ENCODE results near the gene NLK. TPM values are rescaled to one million over a fixed set of nuclear protein-coding genes. Genes with fewer than 3 reads are reported as not detected.

Gene NLK
- total and polyA plus RNA-seq, 10 of the 15 experiments (the other 5 are each of a cell fraction or from before 2014, with no cell fraction given): 5.0 to 22.9 (median 15.0) TPM

DNA sequence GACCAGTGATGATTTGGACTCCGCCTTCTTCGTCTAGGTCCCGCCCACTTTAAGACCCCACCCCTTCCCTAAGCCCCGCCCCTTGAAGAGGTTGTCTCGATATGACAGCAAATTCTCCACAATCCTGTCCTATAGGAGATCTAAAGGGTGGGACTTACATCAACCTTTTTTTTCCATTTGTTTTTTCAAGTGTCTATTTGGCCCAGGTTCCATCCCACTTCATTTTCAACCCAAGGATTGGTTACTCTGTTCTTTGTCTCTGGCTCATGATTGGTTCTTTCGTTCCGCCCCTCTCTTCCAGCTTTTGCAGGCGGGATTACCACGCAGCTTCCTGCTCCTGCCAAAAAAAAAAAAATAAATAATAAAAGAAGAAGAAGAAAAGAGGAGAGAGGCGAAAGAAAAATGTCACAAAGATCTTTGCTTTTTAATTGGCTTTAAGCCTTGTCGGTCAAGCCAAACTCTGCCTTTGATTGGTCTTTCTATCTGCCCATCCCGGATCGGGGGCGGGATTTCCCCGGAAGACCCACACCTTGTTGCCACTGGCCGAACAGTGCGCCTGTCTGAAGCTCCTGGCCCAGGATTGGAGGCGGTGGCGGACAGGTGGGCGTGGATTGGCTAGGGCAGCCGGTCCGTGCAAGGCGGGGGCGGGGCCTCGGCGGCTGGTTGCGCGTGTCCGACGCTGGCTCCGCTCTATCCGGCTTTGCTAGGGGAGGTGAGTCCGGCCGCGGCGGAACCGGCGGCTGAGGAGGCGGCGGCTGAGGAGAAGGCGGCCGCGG, 1.2 kb upstream of the NLK start (continued):
- TF ChIP-seq, protein P1, sequence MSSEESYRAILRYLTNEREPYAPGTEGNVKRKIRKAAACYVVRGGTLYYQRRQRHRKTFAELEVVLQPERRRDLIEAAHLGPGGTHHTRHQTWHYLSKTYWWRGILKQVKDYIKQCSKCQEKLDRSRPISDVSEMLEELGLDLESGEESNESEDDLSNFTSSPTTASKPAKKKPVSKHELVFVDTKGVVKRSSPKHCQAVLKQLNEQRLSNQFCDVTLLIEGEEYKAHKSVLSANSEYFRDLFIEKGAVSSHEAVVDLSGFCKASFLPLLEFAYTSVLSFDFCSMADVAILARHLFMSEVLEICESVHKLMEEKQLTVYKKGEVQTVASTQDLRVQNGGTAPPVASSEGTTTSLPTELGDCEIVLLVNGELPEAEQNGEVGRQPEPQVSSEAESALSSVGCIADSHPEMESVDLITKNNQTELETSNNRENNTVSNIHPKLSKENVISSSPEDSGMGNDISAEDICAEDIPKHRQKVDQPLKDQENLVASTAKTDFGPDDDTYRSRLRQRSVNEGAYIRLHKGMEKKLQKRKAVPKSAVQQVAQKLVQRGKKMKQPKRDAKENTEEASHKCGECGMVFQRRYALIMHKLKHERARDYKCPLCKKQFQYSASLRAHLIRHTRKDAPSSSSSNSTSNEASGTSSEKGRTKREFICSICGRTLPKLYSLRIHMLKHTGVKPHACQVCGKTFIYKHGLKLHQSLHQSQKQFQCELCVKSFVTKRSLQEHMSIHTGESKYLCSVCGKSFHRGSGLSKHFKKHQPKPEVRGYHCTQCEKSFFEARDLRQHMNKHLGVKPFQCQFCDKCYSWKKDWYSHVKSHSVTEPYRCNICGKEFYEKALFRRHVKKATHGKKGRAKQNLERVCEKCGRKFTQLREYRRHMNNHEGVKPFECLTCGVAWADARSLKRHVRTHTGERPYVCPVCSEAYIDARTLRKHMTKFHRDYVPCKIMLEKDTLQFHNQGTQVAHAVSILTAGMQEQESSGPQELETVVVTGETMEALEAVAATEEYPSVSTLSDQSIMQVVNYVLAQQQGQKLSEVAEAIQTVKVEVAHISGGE (CRISPR knock-in tag; IDR thresholded peaks at IDR 0.05): no peak

DNA sequence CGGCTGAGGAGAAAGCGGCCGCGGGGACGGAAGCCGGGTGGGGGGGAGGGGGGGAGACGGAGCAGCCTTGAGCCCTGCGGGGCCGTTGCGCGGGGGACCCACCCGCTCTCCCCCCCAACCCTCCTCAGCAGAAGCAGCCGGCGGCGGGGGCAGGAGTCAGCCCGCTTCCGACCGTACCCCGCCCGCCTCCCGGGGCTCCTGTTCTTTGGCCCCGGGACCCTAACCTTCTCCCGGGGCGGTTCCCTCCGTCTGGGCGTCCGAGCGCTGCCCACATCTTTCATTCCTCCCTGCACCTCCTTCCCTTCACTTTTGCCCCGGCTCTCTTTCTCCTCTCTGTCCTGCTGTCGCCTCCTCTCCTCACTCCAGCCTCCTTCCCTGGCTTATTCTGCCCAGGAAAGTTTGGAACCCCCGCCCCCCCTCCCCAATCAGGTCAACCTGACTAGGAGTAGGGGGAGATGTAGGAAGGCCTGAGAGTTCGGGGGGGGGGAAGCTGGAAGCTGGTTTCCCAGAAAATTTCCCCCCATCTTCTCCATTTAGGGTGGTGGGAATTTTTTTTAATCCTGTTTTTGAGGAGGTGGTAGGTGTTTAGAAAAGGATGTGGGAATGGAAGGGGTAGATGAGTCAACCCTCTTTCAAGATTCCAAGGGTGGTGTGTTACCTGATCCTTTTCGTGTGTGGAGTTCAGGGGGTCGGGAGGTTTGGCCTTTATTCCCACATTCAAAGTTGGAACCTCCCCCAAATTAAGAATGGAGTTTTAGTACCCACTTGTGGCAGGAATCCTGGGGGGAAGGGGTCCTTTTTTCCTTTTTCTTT, 427 bp upstream of the NLK start:
- peaks cover 10% of the 10 kb centered on the region for H3K4me1 ChIP-seq (ENCODE audit: control insufficient read depth, insufficient read depth, low read length)
- ChIA-PET SMC1A (ENCODE audit: uncharacterized antibody, unreplicated experiment) (interaction anchor here (1.0 to 10.0 kb wide), 8 partner anchors 12 to 236 kb away, joined by 3 to 72 read pairs (median 4); no protein-coding TSS in a partner anchor), POLR2A (interaction anchor here (0.7 to 2.3 kb wide), 6 partner anchors 11 to 96 kb away, joined by 3 to 9 read pairs (median 3); no protein-coding TSS in a partner anchor), CTCF (interaction anchor here (1.0 to 1.7 kb wide), 6 partner anchors 11 to 236 kb away, joined by 3 to 6 read pairs (median 4); no protein-coding TSS in a partner anchor), RAD21 (ENCODE audit: unreplicated experiment) (interaction anchor here (0.9 to 2.8 kb wide), 13 partner anchors 12 to 293 kb away, joined by 3 to 16 read pairs (median 5); partner anchors contain the start of genes IFT20 and TNFAIP1)
- H3K79me2 ChIP-seq (ENCODE audit: control insufficient read depth, insufficient read depth, low read length): peaks cover 39% of the 10 kb centered on the region
- no TSS peak for BruUV-seq (replicated peaks)
- H3K9me3 ChIP-seq (replicated peaks; ENCODE audit: control insufficient read depth, insufficient read depth, low read length): no peaks in the 10 kb centered on the region; the same call in 2 of the 3 replicates
- H3K36me3 ChIP-seq (ENCODE audit: control insufficient read depth in 2 of 2, insufficient read depth in 2 of 2, low read length in 1 of 2): no peaks in the 10 kb centered on the region
- H2AFZ ChIP-seq (ENCODE audit: control insufficient read depth, low read depth, low read length): peak overlapping the region; percentile 50
- 10% methylated on average over 11 of the region's 34 CpGs for WGBS (ENCODE audit: insufficient coverage, insufficient replicate concordance, low lambda C conversion rate, missing lambda C conversion rate)
- H3K9ac ChIP-seq (ENCODE audit: control insufficient read depth, insufficient read depth, low read length): peak overlapping the region; percentile 78
- in situ Hi-C loops (cut with MboI): loop anchor here (10.0 kb wide), 1 partner anchor 497 kb away; no protein-coding TSS in a partner anchor
- ATAC-seq (peak; percentile 18), FAIRE-seq (no peak), DNase-seq (ENCODE audit: low read depth, low spot score) (no peak)
- H4K20me1 ChIP-seq (ENCODE audit: control insufficient read depth, insufficient read depth): no peaks in the 10 kb centered on the region
- intact Hi-C loops (cut with micrococcal nuclease; ENCODE audit: unreplicated experiment): loop anchor here (5.0 kb wide), 1 partner anchor 235 kb away; no protein-coding TSS in a partner anchor
- peak overlapping the region; percentile 68 for H3K27ac ChIP-seq (ENCODE audit: control insufficient read depth, insufficient read depth)
- H3K4me3 ChIP-seq: peak overlapping the region; percentile 84
- no peaks in the 10 kb centered on the region for H3K27me3 ChIP-seq (replicated peaks in 1 of 2; ENCODE audit: control insufficient read depth in 2 of 2, insufficient read depth in 2 of 2, low read length in 1 of 2)
- peak overlapping the region; percentile 88 for H3K4me2 ChIP-seq (ENCODE audit: control insufficient read depth, insufficient read depth)
- TF ChIP-seq ZNF24 (IDR thresholded peaks at IDR 0.05) (0 out of 2 replicates have a peak, but pooled peaks have one; percentile 57), IKZF1 (conservative IDR thresholded peaks at IDR 0.05) (0 out of 2 replicates have a peak, but pooled peaks have one; percentile 28)
- TF ChIP-seq, protein P2, sequence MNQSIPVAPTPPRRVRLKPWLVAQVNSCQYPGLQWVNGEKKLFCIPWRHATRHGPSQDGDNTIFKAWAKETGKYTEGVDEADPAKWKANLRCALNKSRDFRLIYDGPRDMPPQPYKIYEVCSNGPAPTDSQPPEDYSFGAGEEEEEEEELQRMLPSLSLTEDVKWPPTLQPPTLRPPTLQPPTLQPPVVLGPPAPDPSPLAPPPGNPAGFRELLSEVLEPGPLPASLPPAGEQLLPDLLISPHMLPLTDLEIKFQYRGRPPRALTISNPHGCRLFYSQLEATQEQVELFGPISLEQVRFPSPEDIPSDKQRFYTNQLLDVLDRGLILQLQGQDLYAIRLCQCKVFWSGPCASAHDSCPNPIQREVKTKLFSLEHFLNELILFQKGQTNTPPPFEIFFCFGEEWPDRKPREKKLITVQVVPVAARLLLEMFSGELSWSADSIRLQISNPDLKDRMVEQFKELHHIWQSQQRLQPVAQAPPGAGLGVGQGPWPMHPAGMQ (IDR thresholded peaks at IDR 0.05; ENCODE audit: borderline replicate concordance): no peak

Data from GM12878 (cell line).